CD4-positive, alpha-beta memory T cell (primary cell): Measurements from ENCODE around the gene SAMD4A. TPM values are rescaled to one million over a fixed set of nuclear protein-coding genes. Genes with fewer than 3 reads are reported as not detected.

Source experiments
- CTCF ChIA-PET: fragments of 350-600 bp; sonication (Branson Sonifier 250); formaldehyde crosslinking; loops from one replicate; lab custom pipeline; 2021; ENCODE audit warnings: inconsistent platforms; ENCODE audit not compliant: partially characterized antibody; lab: Charles Lee
- POLR2A ChIA-PET: fragments of 350-600 bp; sonication (Branson Sonifier 250); formaldehyde crosslinking; loops from one replicate; lab custom pipeline; 2021; ENCODE audit not compliant: partially characterized antibody; lab: Charles Lee
- DNase-seq, 5 donors: peaks; one replicate each; pipeline versions ENCODE4 v3.0.0 to v3.0.0-alpha.2; 2020 to 2022; ENCODE audit warnings: mixed read lengths in 1 of 5
- H3K27ac ChIP-seq: one replicate; pipeline ENCODE4 v1.7.0; 2013; ENCODE audit warnings: low read depth, low read length
- H3K27me3 ChIP-seq: 2 replicates; pipeline ENCODE4 v1.7.0; 2013; ENCODE audit warnings: mild to moderate bottlenecking, low read length, moderate library complexity; ENCODE audit not compliant: insufficient read depth
- H3K36me3 ChIP-seq: 2 replicates; pipeline ENCODE4 v1.7.0; 2013; ENCODE audit warnings: mild to moderate bottlenecking, low read length, moderate library complexity; ENCODE audit not compliant: insufficient read depth
- H3K4me1 ChIP-seq: 2 replicates; pipeline ENCODE4 v1.7.0; 2013; ENCODE audit warnings: mild to moderate bottlenecking, low read length, moderate library complexity; ENCODE audit not compliant: insufficient read depth
- H3K4me3 ChIP-seq, 2 donors: one replicate each; pipeline ENCODE4 v1.7.0; 2013; ENCODE audit warnings: low read length in 2 of 2, mild to moderate bottlenecking in 1 of 2
- H3K9me3 ChIP-seq, 2 donors: one replicate each; pipeline ENCODE4 v1.7.0; 2013; ENCODE audit warnings: low read length in 2 of 2, control low read depth in 1 of 2; ENCODE audit not compliant: control insufficient read depth in 1 of 2
- H3K27ac Mint-ChIP-seq, 7 donors: one replicate each; pipeline ENCODE4 v1.8.0; 2020 to 2021; ENCODE audit warnings: mixed read lengths in 7 of 7, mild to moderate bottlenecking in 6 of 7, inconsistent platforms in 3 of 7, moderate library complexity in 3 of 7
- H3K27me3 Mint-ChIP-seq, 2 donors: one replicate each; pipeline ENCODE4 v1.8.0; 2020 to 2021; ENCODE audit warnings: mixed read lengths in 2 of 2
- H3K36me3 Mint-ChIP-seq, 2 donors: one replicate each; pipeline ENCODE4 v1.8.0; 2020 to 2021; ENCODE audit warnings: mixed read lengths in 2 of 2, inconsistent platforms in 1 of 2, mild to moderate bottlenecking in 1 of 2
- H3K4me1 Mint-ChIP-seq, 4 donors: one replicate each; pipeline ENCODE4 v1.8.0; 2020 to 2021; ENCODE audit warnings: mixed read lengths in 4 of 4, mild to moderate bottlenecking in 1 of 4
- H3K4me3 Mint-ChIP-seq, 8 donors: one replicate each; pipeline ENCODE4 v1.8.0; 2020 to 2021; ENCODE audit warnings: mixed read lengths in 8 of 8, mild to moderate bottlenecking in 7 of 8, moderate library complexity in 6 of 8, inconsistent platforms in 3 of 8
- H3K9me3 Mint-ChIP-seq, 8 donors: one replicate each; pipeline ENCODE4 v1.8.0; 2020 to 2021; ENCODE audit warnings: mixed read lengths in 8 of 8, mild to moderate bottlenecking in 5 of 8, inconsistent platforms in 3 of 8, moderate library complexity in 1 of 8
- intact Hi-C: fragments of 100-400 bp; cut with micrococcal nuclease; formaldehyde crosslinking; loops from one replicate; pipeline ENCODE4 v1.15.1; 2023
- polyA plus RNA-seq, 2 donors: library from polyadenylated mRNA; unstranded; fragments of 300-500 nt; fragmentation: Illumina TruSeq; gene quantifications; one replicate each; pipeline ENCODE4 v1.2.3, GENCODE V29; 2021
- total RNA-seq, 2 experiments: library from RNA; stranded (reverse); gene quantifications; one replicate each; pipeline ENCODE4 v1.2.3, GENCODE V29; 2021

SAMD4A gene
- total and polyA plus RNA-seq, 4 experiments from 2014 or later, result 0.72 to 1.4 (median 0.93) TPM; not detected in 1

- H3K4me3 Mint-ChIP-seq, result no peak overlapping the region
- Histone ChIP-seq H3K27me3 (no peaks in the 10 kb centered on the region), H3K4me3 (no peak overlapping the region), H3K9me3 (no peaks in the 10 kb centered on the region), H3K36me3 (peaks cover 4% of the 10 kb centered on the region), H3K27ac (no peak overlapping the region), H3K4me1 (no peaks in the 10 kb centered on the region)
- CTCF ChIA-PET, result interaction anchor here (0.9 kb wide), 1 partner anchor 33 kb away, joined by 3 read pairs; no protein-coding TSS in a partner anchor
- H3K4me1 Mint-ChIP-seq, result peaks cover 0 to 1% (median 0%) of the 10 kb centered on the region in 4 donors
- peak overlapping the region in 1 of 7 donors; percentile 78 for H3K27ac Mint-ChIP-seq
- H3K9me3 Mint-ChIP-seq, result peaks cover 0 to 5% (median 2%) of the 10 kb centered on the region in 8 donors
- intact Hi-C loops, result no loop called here
- H3K36me3 Mint-ChIP-seq, result peaks cover 29 to 34% of the 10 kb centered on the region in 2 donors
- H3K27me3 Mint-ChIP-seq, result no peaks in the 10 kb centered on the region
- POLR2A ChIA-PET, result no interaction called here
- DNase-seq, result no peak
These were observed 270.7 kb downstream of the SAMD4A start for GRCh38 chr14:54837508-54838149.

- DNase-seq, result no peak
- Histone ChIP-seq H3K27ac (no peak overlapping the region), H3K4me3 (no peak overlapping the region), H3K36me3 (peaks cover 10% of the 10 kb centered on the region), H3K27me3 (no peaks in the 10 kb centered on the region), H3K9me3 (no peaks in the 10 kb centered on the region), H3K4me1 (no peaks in the 10 kb centered on the region)
- Mint-ChIP-seq H3K4me3 (no peak overlapping the region), H3K4me1 (peaks cover 0 to 1% (median 0%) of the 10 kb centered on the region in 4 donors), H3K27me3 (no peaks in the 10 kb centered on the region), H3K27ac (peak overlapping the region in 2 of 7 donors; percentile 29 to 79), H3K36me3 (peaks cover 35 to 37% of the 10 kb centered on the region in 2 donors), H3K9me3 (peaks cover 0 to 2% (median 0%) of the 10 kb centered on the region in 8 donors)
- CTCF ChIA-PET, result no interaction called here
- POLR2A ChIA-PET, result no interaction called here
- intact Hi-C loops, result no loop called here
These were observed 272.1 kb downstream of the SAMD4A start for GRCh38 chr14:54838931-54839512.

- no peaks in the 10 kb centered on the region for H3K27me3 ChIP-seq
- H3K4me3 Mint-ChIP-seq, result no peak overlapping the region
- peak overlapping the region in 1 of 7 donors; percentile 79 for H3K27ac Mint-ChIP-seq
- H3K27me3 Mint-ChIP-seq, result no peaks in the 10 kb centered on the region
- H3K36me3 Mint-ChIP-seq, result peaks cover 42 to 44% of the 10 kb centered on the region in 2 donors
- H3K9me3 ChIP-seq, result no peaks in the 10 kb centered on the region
- H3K4me1 Mint-ChIP-seq, result peaks cover 0 to 4% (median under 1%) of the 10 kb centered on the region in 4 donors
- CTCF ChIA-PET, result no interaction called here
- POLR2A ChIA-PET, result no interaction called here
- intact Hi-C loops, result loop anchor here (5.0 kb wide), 1 partner anchor 63 kb away; the partner anchor contains the start of gene GCH1
- H3K4me3 ChIP-seq, result no peak overlapping the region
- no peak for DNase-seq
- no peaks in the 10 kb centered on the region for H3K4me1 ChIP-seq
- H3K27ac ChIP-seq, result no peak overlapping the region
- peaks cover 0 to 2% (median 0%) of the 10 kb centered on the region in 8 donors for H3K9me3 Mint-ChIP-seq
- peaks cover 11% of the 10 kb centered on the region for H3K36me3 ChIP-seq
These were observed 272.8 kb downstream of the SAMD4A start for GRCh38 chr14:54839701-54840119.

- Mint-ChIP-seq H3K4me1 (peaks cover 0 to 4% (median under 1%) of the 10 kb centered on the region in 4 donors), H3K4me3 (no peak overlapping the region), H3K9me3 (peaks cover 0 to 2% (median 0%) of the 10 kb centered on the region in 8 donors), H3K27me3 (no peaks in the 10 kb centered on the region), H3K36me3 (peaks cover 42 to 45% of the 10 kb centered on the region in 2 donors), H3K27ac (peak overlapping the region in 2 of 7 donors; percentile 8 to 42)
- H3K27me3 ChIP-seq, result no peaks in the 10 kb centered on the region
- DNase-seq, result no peak
- peaks cover 11% of the 10 kb centered on the region for H3K36me3 ChIP-seq
- H3K9me3 ChIP-seq, result no peaks in the 10 kb centered on the region
- intact Hi-C loops, result loop anchor here (5.0 kb wide), 1 partner anchor 62 kb away; the partner anchor contains the start of gene GCH1
- ChIA-PET CTCF (no interaction called here), POLR2A (no interaction called here)
- no peaks in the 10 kb centered on the region for H3K4me1 ChIP-seq
- H3K27ac ChIP-seq, result no peak overlapping the region
- no peak overlapping the region for H3K4me3 ChIP-seq
These were observed 273.4 kb downstream of the SAMD4A start for GRCh38 chr14:54840336-54840735.

GRCh38 chr14:54840798-54841197 is 273.9 kb downstream of the SAMD4A start:
- H3K4me3 Mint-ChIP-seq, result no peak overlapping the region
- H3K36me3 ChIP-seq, result peaks cover 11% of the 10 kb centered on the region
- no peak overlapping the region for H3K27ac ChIP-seq
- ChIA-PET POLR2A (no interaction called here), CTCF (no interaction called here)
- no peaks in the 10 kb centered on the region for H3K4me1 ChIP-seq
- no peaks in the 10 kb centered on the region for H3K27me3 Mint-ChIP-seq
- H3K27me3 ChIP-seq, result no peaks in the 10 kb centered on the region
- H3K27ac Mint-ChIP-seq, result peak overlapping the region in 1 of 7 donors; percentile 8
- H3K4me3 ChIP-seq, result no peak overlapping the region
- intact Hi-C loops, result loop anchor here (5.0 kb wide), 1 partner anchor 62 kb away; the partner anchor contains the start of gene GCH1
- no peak for DNase-seq
- H3K4me1 Mint-ChIP-seq, result peaks cover 0 to 4% (median under 1%) of the 10 kb centered on the region in 4 donors
- peaks cover 47 to 48% of the 10 kb centered on the region in 2 donors for H3K36me3 Mint-ChIP-seq
- no peaks in the 10 kb centered on the region for H3K9me3 ChIP-seq
- peaks cover 0 to 2% (median 0%) of the 10 kb centered on the region in 8 donors for H3K9me3 Mint-ChIP-seq

Other genes with a start within 250 kb of the SAMD4A start
- gene CDKN3, start 170.1 kb upstream of the SAMD4A start, total RNA-seq, result 1 to 10 TPM; 1.1 to 1.6 TPM
- 1 to 10 TPM; 2.9 to 5.0 TPM for gene CDKN3, start 170.1 kb upstream of the SAMD4A start, polyA plus RNA-seq
- 10 to 100 TPM; 46.9 to 54.2 TPM for gene CNIH1, start 125.8 kb upstream of the SAMD4A start, total RNA-seq
- gene CNIH1, start 125.8 kb upstream of the SAMD4A start, polyA plus RNA-seq, result 100 to 1,000 TPM in 1 of 2 donors, 10 to 100 TPM in 1; 89.1 to 128 TPM
- gene GMFB, start 78.1 kb upstream of the SAMD4A start, total RNA-seq, result 10 to 100 TPM; 31.1 to 36.4 TPM
- 10 to 100 TPM; 19.1 to 20.1 TPM for gene GMFB, start 78.1 kb upstream of the SAMD4A start, polyA plus RNA-seq
- gene CGRRF1, start 57.2 kb upstream of the SAMD4A start, total RNA-seq, result 10 to 100 TPM; 21.8 to 23.8 TPM
- 10 to 100 TPM; 25.9 to 60.7 TPM for gene CGRRF1, start 57.2 kb upstream of the SAMD4A start, polyA plus RNA-seq